ENCODE data around the gene S100A10. TPM values are rescaled to one million over a fixed set of nuclear protein-coding genes. Genes with fewer than 3 reads are reported as not detected.

Gene S100A10
- total RNA-seq, 1 donor from 2014 or later, result 316 TPM

GRCh38 chr1:151939141-151939540, 54.5 kb downstream of the S100A10 start:
- no peak overlapping the region for H3K27ac Mint-ChIP-seq
- H3K9me3 Mint-ChIP-seq, result no peaks in the 10 kb centered on the region
- peaks cover 3% of the 10 kb centered on the region for H3K27me3 Mint-ChIP-seq
- DNase-seq (ENCODE audit: extremely low spot score, unreplicated experiment), result no peak
- no peak overlapping the region for H3K4me3 Mint-ChIP-seq
- no peaks in the 10 kb centered on the region for H3K36me3 Mint-ChIP-seq
- H3K4me1 Mint-ChIP-seq (ENCODE audit: unreplicated experiment), result peaks cover 22% of the 10 kb centered on the region
- TF ChIP-seq, protein P1, sequence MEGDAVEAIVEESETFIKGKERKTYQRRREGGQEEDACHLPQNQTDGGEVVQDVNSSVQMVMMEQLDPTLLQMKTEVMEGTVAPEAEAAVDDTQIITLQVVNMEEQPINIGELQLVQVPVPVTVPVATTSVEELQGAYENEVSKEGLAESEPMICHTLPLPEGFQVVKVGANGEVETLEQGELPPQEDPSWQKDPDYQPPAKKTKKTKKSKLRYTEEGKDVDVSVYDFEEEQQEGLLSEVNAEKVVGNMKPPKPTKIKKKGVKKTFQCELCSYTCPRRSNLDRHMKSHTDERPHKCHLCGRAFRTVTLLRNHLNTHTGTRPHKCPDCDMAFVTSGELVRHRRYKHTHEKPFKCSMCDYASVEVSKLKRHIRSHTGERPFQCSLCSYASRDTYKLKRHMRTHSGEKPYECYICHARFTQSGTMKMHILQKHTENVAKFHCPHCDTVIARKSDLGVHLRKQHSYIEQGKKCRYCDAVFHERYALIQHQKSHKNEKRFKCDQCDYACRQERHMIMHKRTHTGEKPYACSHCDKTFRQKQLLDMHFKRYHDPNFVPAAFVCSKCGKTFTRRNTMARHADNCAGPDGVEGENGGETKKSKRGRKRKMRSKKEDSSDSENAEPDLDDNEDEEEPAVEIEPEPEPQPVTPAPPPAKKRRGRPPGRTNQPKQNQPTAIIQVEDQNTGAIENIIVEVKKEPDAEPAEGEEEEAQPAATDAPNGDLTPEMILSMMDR (conservative IDR thresholded peaks at IDR 0.05), result no peak

GRCh38 chr1:151936653-151937052, 57.0 kb downstream of the S100A10 start:
- H3K27ac Mint-ChIP-seq, result peak overlapping the region; percentile 48
- H3K4me3 Mint-ChIP-seq, result peak overlapping the region; percentile 10
- H3K36me3 Mint-ChIP-seq, result no peaks in the 10 kb centered on the region
- TF ChIP-seq, protein P1 (conservative IDR thresholded peaks at IDR 0.05), result peak; percentile 19
- H3K9me3 Mint-ChIP-seq, result no peaks in the 10 kb centered on the region
- DNase-seq (ENCODE audit: extremely low spot score, unreplicated experiment), result no peak
- peaks cover 3% of the 10 kb centered on the region for H3K27me3 Mint-ChIP-seq
- H3K4me1 Mint-ChIP-seq (ENCODE audit: unreplicated experiment), result peaks cover 22% of the 10 kb centered on the region

DNA sequence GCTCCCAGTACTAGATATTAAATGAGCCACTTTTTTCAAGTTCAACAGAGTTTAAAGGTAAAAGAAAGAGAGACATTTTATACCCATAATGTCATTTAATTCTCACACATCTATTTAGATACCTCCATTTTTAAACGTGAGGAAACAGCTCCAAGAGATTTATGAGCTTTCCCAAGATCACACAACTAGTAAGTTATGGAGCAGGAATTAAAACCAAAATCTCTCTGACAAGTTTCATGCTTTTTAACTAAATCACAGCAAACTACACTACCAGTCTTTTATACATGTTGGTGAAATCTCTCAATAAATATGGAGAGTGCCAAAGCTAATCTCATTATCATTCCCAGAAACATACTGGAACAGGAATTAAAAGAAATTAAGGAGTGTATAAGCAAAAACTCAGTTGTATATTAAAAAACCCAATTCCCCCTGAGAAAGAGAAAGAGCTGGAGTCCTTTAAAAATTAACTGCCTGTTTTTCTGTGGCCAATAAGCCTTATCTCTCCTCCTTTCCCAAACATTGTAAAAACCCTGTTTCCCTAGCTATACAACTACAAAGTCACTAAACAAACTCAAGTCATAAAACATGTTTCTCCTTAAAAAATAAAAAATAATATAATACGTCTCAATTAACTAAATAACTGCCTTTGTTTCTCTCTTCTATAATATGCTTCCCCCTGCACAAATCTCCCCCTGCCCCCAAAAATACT, 57.6 kb downstream of the S100A10 start:
- Mint-ChIP-seq H3K36me3 (no peaks in the 10 kb centered on the region), H3K4me3 (peak overlapping the region; percentile 10), H3K9me3 (no peaks in the 10 kb centered on the region), H3K27me3 (no peaks in the 10 kb centered on the region), H3K4me1 (ENCODE audit: unreplicated experiment) (peaks cover 17% of the 10 kb centered on the region), H3K27ac (peak overlapping the region; percentile 67)
- DNase-seq (ENCODE audit: extremely low spot score, unreplicated experiment), result no peak
- TF ChIP-seq, protein P1 (conservative IDR thresholded peaks at IDR 0.05), result no peak

DNA sequence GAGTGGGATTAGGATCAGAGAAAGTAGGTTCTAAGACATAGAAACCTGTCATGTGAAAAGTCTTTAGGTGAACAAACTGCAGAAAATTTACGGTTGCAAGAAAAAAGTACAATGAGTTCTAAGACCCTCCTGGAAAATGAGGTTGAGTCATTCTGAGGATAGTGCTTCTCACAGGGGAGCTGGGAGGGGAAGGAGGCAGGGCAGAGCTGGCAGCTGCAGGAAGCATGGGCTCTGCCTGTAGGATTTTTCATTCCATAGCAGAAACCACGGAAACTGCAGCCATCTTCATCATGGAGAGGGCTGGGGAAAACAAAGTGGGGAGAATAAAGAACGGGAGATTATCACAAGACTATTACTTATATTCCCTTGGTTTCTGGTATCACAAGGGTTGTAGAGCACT, 58.5 kb downstream of the S100A10 start:
- TF ChIP-seq, protein P1 (conservative IDR thresholded peaks at IDR 0.05), result no peak
- H3K27me3 Mint-ChIP-seq, result no peaks in the 10 kb centered on the region
- H3K9me3 Mint-ChIP-seq, result no peaks in the 10 kb centered on the region
- peak overlapping the region; percentile 15 for H3K4me3 Mint-ChIP-seq
- H3K27ac Mint-ChIP-seq, result peak overlapping the region; percentile 4
- no peaks in the 10 kb centered on the region for H3K36me3 Mint-ChIP-seq
- peaks cover 16% of the 10 kb centered on the region for H3K4me1 Mint-ChIP-seq (ENCODE audit: unreplicated experiment)
- DNase-seq (ENCODE audit: extremely low spot score, unreplicated experiment), result no peak

DNA sequence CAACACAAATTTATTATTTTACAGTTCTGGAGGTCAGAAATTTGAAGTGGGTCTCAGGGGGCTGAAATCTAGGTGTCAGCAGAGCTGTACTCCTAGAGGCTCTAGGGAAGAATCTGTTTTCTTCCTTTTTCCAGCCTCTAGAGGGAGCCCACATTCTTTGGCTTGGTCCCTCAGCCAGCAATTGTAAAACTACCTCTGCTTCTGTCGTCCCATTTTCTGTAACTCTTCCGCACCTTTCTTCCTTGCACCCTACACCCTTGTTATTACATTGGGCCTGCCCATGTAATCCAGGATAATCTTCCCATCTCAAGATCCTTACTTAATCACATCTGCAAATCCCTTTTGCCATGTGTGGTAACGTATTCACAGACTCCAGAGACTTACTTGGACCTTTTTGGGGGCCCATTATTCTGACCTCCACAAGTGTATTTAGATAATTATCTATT, 59.6 kb downstream of the S100A10 start:
- no peak overlapping the region for H3K4me3 Mint-ChIP-seq
- peak overlapping the region; percentile 54 for H3K27ac Mint-ChIP-seq
- no peaks in the 10 kb centered on the region for H3K9me3 Mint-ChIP-seq
- TF ChIP-seq, protein P1 (conservative IDR thresholded peaks at IDR 0.05), result peak; percentile 88
- H3K36me3 Mint-ChIP-seq, result no peaks in the 10 kb centered on the region
- peaks cover 16% of the 10 kb centered on the region for H3K4me1 Mint-ChIP-seq (ENCODE audit: unreplicated experiment)
- H3K27me3 Mint-ChIP-seq, result no peaks in the 10 kb centered on the region
- no peak for DNase-seq (ENCODE audit: extremely low spot score, unreplicated experiment)

Other genes starting within 250 kb of the S100A10 start
- gene MRPL9, start 230.4 kb downstream of the S100A10 start, total RNA-seq (ENCODE audit: low replicate concordance), result 80.4 and 92.1 TPM in 2 replicates
- 8.9 and 10.0 TPM in 2 replicates for gene TDRKH, start 203.4 kb downstream of the S100A10 start, total RNA-seq (ENCODE audit: low replicate concordance)
- gene LINGO4, start 188.4 kb downstream of the S100A10 start, total RNA-seq (ENCODE audit: low replicate concordance), result not detected in 2 replicates
- gene RORC, start 162.1 kb downstream of the S100A10 start, total RNA-seq (ENCODE audit: low replicate concordance), result not detected in 2 replicates
- gene C2CD4D, start 154.0 kb downstream of the S100A10 start, total RNA-seq (ENCODE audit: low replicate concordance), result 0.43 and 0.45 TPM in 2 replicates
- not detected in 2 replicates for gene THEM5, start 140.1 kb downstream of the S100A10 start, total RNA-seq (ENCODE audit: low replicate concordance)
- 4.7 and 15.6 TPM in 2 replicates for gene THEM4, start 84.3 kb downstream of the S100A10 start, total RNA-seq (ENCODE audit: low replicate concordance)
- gene S100A11, start 43.1 kb upstream of the S100A10 start, total RNA-seq (ENCODE audit: low replicate concordance), result 511 and 1,438 TPM in 2 replicates
- 6.5 and 22.3 TPM in 2 replicates for gene TCHHL1, start 95.2 kb upstream of the S100A10 start, total RNA-seq (ENCODE audit: low replicate concordance)
- gene TCHH, start 121.6 kb upstream of the S100A10 start, total RNA-seq (ENCODE audit: low replicate concordance), result 0.07 and 7.0 TPM in 2 replicates
- gene RPTN, start 165.4 kb upstream of the S100A10 start, total RNA-seq (ENCODE audit: low replicate concordance), result 0.34 and 1.3 TPM in 2 replicates
- gene HRNR, start 230.3 kb upstream of the S100A10 start, total RNA-seq (ENCODE audit: low replicate concordance), result not detected in 2 replicates